Thyroid gland (tissue), 4 donors: Measurements from ENCODE around the gene UBAC1. TPM values are rescaled to one million over a fixed set of nuclear protein-coding genes. Genes with fewer than 3 reads are reported as not detected.
"Not testable (repeated sequence)": the region's sequence is repeated elsewhere in the genome, so short reads cannot be mapped to it uniquely, and the experiment has no call there.

ENCODE experiments used
- DNase-seq, 2 donors: peaks; one replicate each; pipeline ENCODE4 v3.0.0-alpha.2; 2019
- H3K27ac ChIP-seq, 3 donors: fragments of 200-600 bp; sonication (generic); 1 replicate in 2 of 3; 2 replicates in 1 of 3; pipeline ENCODE4 v1.5.1; 2016 to 2019; ENCODE audit warnings: mild to moderate bottlenecking in 1 of 3, moderate library complexity in 1 of 3
- H3K27me3 ChIP-seq: fragments of 200-600 bp; sonication (generic); one replicate; pipeline ENCODE4 v1.5.1; 2019
- H3K36me3 ChIP-seq, 2 donors: fragments of 200-600 bp; sonication (generic); one replicate each; pipeline ENCODE4 v1.5.1; 2016 to 2019
- H3K4me1 ChIP-seq, 2 donors: fragments of 200-600 bp; sonication (generic); one replicate each; pipeline ENCODE4 v1.5.1; 2017 to 2019
- H3K4me3 ChIP-seq, 3 donors: fragments of 200-600 bp; sonication (generic); replicated peaks in 1 of 3; 1 replicate in 2 of 3; 2 replicates in 1 of 3; pipeline ENCODE4 v1.5.1; 2016; ENCODE audit warnings: mild to moderate bottlenecking in 1 of 3
- H3K9me3 ChIP-seq: fragments of 200-600 bp; sonication (generic); one replicate; pipeline ENCODE4 v1.5.1; 2017
- POLR2A ChIP-seq, 2 donors: fragments of 450-650 bp; IDR thresholded peaks; one replicate each; pipeline ENCODE4 v1.6.1; 2017; ENCODE audit warnings: antibody characterized with exemption in 2 of 2, mild to moderate bottlenecking in 2 of 2, moderate library complexity in 1 of 2
- WGBS, 2 donors: methylation state at CpG; one replicate each; pipeline ENCODE4 v1.1.5; 2017; 5-methylcytosine and 5-hydroxymethylcytosine counted together
- intact Hi-C: fragments of 100-400 bp; cut with DNase I; formaldehyde crosslinking; loops from one replicate; pipeline ENCODE4 v1.15.1; 2023
- total RNA-seq, 4 donors: library from RNA; depleted of rRNA; stranded (reverse); fragments of >200 nt; gene quantifications; one replicate each; pipeline ENCODE4 v1.2.3, GENCODE V29; 2016
- TF ChIP-seq, protein P1 (sequence below), 6 experiments: fragments of 200-600 bp in 3 of 6; fragments of 450-650 bp in 3 of 6; sonication (generic) in 3 of 6; IDR thresholded peaks; one replicate each; pipeline ENCODE4 v1.5.1; 2016 to 2019; ENCODE audit warnings: antibody characterized with exemption in 6 of 6, mild to moderate bottlenecking in 2 of 6, inconsistent platforms in 1 of 6, moderate library complexity in 1 of 6

UBAC1 gene
- total RNA-seq, 4 donors from 2014 or later, result 37.9 to 56.2 (median 44.2) TPM

DNA sequence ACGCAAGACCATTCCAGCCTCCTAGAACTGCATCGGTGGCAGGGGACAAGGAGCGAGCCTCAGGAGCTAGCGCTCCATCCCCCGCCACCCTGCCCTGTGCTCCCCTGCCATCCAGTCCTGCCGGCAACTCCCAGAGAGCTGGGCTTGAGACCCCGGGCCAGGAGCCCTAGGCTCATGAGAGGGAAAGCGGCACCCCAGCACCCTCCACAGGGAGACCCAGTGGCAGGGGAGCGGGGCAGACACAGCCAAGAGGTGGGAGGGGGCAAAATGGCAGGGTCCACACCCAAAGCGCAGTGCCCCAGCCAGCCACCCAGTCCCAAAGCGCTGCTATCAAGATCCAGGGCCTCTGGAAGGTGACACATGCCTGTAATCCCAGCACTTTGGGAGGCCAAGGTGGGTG, 12.7 kb downstream of the UBAC1 start:
- Histone ChIP-seq H3K4me1 (no peaks in the 10 kb centered on the region), H3K36me3 (peaks cover 39 to 69% of the 10 kb centered on the region in 2 donors), H3K9me3 (no peaks in the 10 kb centered on the region), H3K27ac (no peak overlapping the region), H3K27me3 (no peaks in the 10 kb centered on the region), H3K4me3 (no peak overlapping the region)
- no peak for DNase-seq
- intact Hi-C loops, result no loop called here
- WGBS, 2 donors, result 91 to 93% methylated on average over 7 to 11 of the region's 11 CpGs
- TF ChIP-seq POLR2A (IDR thresholded peaks at IDR 0.05), result no peak
- TF ChIP-seq, protein P1, sequence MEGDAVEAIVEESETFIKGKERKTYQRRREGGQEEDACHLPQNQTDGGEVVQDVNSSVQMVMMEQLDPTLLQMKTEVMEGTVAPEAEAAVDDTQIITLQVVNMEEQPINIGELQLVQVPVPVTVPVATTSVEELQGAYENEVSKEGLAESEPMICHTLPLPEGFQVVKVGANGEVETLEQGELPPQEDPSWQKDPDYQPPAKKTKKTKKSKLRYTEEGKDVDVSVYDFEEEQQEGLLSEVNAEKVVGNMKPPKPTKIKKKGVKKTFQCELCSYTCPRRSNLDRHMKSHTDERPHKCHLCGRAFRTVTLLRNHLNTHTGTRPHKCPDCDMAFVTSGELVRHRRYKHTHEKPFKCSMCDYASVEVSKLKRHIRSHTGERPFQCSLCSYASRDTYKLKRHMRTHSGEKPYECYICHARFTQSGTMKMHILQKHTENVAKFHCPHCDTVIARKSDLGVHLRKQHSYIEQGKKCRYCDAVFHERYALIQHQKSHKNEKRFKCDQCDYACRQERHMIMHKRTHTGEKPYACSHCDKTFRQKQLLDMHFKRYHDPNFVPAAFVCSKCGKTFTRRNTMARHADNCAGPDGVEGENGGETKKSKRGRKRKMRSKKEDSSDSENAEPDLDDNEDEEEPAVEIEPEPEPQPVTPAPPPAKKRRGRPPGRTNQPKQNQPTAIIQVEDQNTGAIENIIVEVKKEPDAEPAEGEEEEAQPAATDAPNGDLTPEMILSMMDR (IDR thresholded peaks at IDR 0.05), result no peak

DNA sequence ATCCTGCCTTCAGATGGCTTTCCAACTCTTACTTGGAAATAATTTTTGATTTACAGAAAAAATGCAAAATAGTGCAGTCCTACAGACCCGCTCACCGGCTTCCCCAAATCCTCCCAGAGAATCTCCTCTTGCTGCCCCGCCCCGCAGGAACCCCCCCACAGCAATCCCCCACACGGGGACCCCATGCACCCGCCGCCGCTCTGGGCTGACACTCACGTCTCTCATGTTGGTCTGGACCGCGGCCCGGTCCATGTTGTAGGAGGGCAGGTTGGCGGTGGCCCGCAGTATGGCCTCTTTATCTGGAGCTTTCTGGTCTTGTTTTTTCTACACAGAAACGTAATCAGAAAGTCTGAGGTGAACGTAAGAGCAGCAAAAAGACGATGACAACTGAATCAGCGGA, 13.6 kb downstream of the UBAC1 start:
- no peak for TF ChIP-seq POLR2A (IDR thresholded peaks at IDR 0.05)
- TF ChIP-seq, protein P1 (IDR thresholded peaks at IDR 0.05), result no peak
- WGBS, 2 donors, result 95 to 97% methylated on average over 18 of the region's 18 CpGs

DNA sequence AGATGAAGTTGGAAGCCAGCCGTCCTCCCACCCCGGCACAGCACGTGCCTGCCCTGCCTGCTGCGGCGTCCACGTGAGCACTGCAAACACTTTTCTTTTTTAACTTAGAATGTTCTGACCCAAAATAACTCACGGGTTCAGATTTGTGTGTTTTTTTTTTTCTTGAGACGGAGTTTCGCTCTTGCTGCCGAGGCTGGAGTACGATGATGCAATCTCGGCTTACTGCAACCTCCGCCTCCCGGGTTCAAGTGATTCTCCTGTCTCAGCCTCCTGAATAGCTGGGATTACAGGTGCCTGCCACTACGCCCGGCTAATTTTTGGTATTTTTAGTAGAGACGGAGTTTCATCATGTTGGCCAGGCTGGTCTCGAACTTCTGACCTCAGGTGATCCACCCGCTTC, 14.1 kb downstream of the UBAC1 start:
- H3K4me3 ChIP-seq, intact Hi-C loops: not testable (repeated sequence)
- WGBS, 2 donors, result 96 to 97% methylated on average over 19 of the region's 19 CpGs

More for the DNA sequence above, 13.6 kb downstream of the UBAC1 start:
- no peak overlapping the region for H3K27ac ChIP-seq
- no peaks in the 10 kb centered on the region for H3K27me3 ChIP-seq
- intact Hi-C loops, result no loop called here
- no peaks in the 10 kb centered on the region for H3K4me1 ChIP-seq
- no peak for DNase-seq
- H3K36me3 ChIP-seq, result peaks cover 30 to 61% of the 10 kb centered on the region in 2 donors
- no peaks in the 10 kb centered on the region for H3K9me3 ChIP-seq
- no peak overlapping the region for H3K4me3 ChIP-seq

DNA sequence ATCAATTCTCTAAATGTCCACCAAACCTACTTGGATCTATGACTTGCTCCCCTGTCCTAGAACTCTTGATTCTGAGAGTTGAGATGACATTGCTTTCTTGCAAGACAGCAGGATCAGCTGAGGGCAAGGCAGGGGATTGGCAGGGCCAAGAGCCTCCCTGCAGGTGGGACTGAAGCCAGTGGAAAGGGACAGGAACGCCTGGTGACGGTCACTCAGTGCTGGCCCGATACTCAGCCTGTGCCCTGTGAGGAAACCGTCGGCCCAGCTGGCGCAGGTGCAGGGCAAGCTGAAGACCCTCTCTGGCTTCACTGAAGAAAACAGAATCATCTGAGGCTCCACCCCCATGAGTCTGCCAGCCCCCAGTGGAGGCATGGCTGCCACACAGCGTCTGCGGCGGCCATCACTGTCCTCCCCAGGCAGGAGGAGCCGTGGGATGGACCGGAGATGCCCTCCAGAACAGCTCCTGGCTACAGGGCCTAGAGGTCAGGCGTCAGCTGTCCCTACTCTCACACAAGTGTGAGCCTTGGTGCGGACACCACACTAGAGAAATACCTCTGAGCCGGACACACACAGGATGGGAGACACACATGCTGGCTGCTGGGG, 14.7 kb downstream of the UBAC1 start:
- intact Hi-C loops, result no loop called here
- Histone ChIP-seq H3K27ac (no peak overlapping the region), H3K4me1 (no peaks in the 10 kb centered on the region), H3K27me3 (no peaks in the 10 kb centered on the region), H3K9me3 (no peaks in the 10 kb centered on the region), H3K4me3 (no peak overlapping the region), H3K36me3 (peaks cover 28 to 58% of the 10 kb centered on the region in 2 donors)
- DNase-seq, result no peak
- no peak for TF ChIP-seq POLR2A (IDR thresholded peaks at IDR 0.05)
- TF ChIP-seq, protein P1 (IDR thresholded peaks at IDR 0.05), result no peak
- WGBS, 2 donors, result 90 to 97% methylated on average over 2 to 10 of the region's 14 CpGs

More for the DNA sequence above, 14.1 kb downstream of the UBAC1 start:
- peaks cover 28 to 56% of the 10 kb centered on the region in 2 donors for H3K36me3 ChIP-seq
- H3K9me3 ChIP-seq, H3K27ac ChIP-seq, H3K27me3 ChIP-seq, DNase-seq, H3K4me1 ChIP-seq: not testable (repeated sequence)

DNA sequence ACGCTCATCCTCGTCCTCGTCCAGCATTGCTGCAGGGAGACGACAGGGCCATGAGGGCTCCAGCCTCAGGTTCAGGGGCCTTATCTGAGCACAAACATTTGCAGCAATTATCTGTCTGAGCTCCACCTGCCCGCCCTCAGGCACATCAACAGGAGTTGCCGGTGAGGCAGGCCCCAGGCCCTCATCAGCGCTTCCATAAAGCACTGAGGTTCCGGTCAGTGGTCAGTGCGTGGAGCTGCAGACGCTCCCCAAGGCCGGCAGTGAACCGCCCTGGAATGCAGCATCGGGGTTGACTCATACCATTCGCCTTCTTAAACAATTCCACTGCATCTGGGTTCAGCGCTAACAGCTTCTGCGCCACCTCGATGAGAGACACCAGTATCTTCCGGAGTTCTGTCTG, 15.2 kb downstream of the UBAC1 start:
- H3K4me3 ChIP-seq, result no peak overlapping the region
- 95 to 97% methylated on average over 16 to 18 of the region's 18 CpGs for WGBS, 2 donors
- DNase-seq, result no peak
- H3K27me3 ChIP-seq, result no peaks in the 10 kb centered on the region
- H3K27ac ChIP-seq, result no peak overlapping the region
- TF ChIP-seq, protein P1 (IDR thresholded peaks at IDR 0.05), result no peak
- TF ChIP-seq POLR2A (IDR thresholded peaks at IDR 0.05), result no peak
- H3K9me3 ChIP-seq, result no peaks in the 10 kb centered on the region
- H3K4me1 ChIP-seq, result no peaks in the 10 kb centered on the region
- H3K36me3 ChIP-seq, result peaks cover 28 to 56% of the 10 kb centered on the region in 2 donors
- intact Hi-C loops, result no loop called here
